Stimulated activated CD4-positive, alpha-beta T cell treated with anti-CD3 and anti-CD28 coated beads, TNF-alpha, amount 100 ng/mL, for 48 hours (primary cell): ENCODE measurements around the gene TSHR.
A peak's percentile ranks its signal among the peaks of the same experiment; 100 is the strongest.

ENCODE experiments used
- DNase-seq, 3 donors: peaks; one replicate each; pipeline ENCODE4 v3.0.0-alpha.2; 2020; ENCODE audit warnings: low read depth in 3 of 3

TSHR gene

DNA sequence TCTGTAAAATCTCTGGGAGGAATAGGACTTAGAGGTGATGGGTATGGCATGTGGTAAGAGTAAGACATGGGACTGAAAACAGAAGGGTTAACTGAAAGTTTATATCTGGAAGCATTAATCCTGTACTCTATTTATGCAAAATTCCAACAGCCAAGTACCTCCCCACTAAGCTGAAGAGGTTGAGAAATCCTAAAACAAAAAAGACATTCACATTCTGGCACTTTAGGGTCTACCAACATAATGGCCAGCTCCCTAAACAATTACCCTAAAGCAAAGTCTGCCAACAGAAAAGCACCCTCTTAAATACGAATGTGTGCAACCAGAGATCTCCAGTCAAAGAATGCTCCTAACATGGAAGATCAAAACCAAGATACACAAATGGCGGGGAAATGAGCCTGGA lies 178.0 kb downstream of the TSHR start:
- DNase-seq = no peak

DNA sequence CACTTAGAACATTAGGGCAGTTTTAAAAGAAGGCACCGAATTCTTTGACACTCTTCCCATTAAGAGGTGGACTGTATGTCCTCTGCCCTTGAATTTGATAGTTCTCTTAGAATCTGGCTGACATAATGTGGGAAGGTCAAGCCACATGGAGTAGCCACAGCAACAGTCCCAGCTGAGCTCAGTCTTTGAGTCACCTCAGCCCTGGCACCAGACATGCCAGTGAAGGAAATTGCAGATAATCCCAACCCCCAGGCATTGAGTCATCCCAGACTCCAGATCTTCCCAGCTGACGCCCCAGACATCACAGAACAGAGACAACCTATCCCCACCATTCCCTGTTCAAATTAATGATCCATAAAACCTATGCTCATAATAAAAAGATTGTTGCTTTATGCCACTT lies 181.9 kb downstream of the TSHR start:
- DNase-seq = no peak

DNA sequence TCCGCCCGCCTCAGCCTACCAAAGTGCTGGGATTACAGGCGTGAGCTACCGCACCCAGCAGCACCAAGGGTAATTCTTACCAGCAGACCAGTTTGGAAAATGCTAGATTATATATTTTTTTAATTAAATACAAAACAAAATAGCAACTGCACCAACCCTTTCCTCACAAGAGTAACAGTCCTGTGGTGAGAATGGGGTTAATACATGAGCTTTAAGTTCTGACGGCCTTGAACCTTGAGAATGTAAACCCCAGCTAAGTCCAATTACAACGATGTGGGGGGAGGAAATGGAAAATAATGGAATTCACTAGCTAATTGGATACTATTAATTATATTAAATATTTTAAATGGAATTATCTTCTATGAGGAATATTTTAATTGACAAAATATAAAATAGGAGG lies 183.0 kb downstream of the TSHR start:
- DNase-seq = no peak

DNA sequence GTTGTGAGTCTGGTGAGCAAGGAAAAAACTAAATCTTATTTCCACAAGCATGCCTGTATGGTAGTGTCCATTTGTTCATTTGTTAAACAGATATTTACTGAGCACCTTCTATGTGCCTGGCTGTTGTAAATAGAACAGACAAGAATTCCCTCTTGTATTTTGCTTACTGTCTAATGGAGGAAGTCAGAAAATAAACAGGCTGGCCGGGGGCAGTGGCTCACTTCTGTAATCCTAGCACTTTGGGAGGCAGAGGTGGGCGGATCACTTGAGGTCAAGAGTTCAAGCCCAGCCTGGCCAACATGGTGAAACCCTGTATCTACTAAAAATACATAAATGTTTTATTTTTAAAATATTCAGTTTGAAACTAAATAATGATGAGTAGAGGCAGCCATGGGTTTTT lies 186.0 kb downstream of the TSHR start:
- DNase-seq = no peak

DNA sequence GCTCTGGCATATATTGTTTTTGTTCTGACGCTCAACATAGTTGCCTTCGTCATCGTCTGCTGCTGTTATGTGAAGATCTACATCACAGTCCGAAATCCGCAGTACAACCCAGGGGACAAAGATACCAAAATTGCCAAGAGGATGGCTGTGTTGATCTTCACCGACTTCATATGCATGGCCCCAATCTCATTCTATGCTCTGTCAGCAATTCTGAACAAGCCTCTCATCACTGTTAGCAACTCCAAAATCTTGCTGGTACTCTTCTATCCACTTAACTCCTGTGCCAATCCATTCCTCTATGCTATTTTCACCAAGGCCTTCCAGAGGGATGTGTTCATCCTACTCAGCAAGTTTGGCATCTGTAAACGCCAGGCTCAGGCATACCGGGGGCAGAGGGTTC lies 188.4 kb downstream of the TSHR start:
- DNase-seq = no peak

DNA sequence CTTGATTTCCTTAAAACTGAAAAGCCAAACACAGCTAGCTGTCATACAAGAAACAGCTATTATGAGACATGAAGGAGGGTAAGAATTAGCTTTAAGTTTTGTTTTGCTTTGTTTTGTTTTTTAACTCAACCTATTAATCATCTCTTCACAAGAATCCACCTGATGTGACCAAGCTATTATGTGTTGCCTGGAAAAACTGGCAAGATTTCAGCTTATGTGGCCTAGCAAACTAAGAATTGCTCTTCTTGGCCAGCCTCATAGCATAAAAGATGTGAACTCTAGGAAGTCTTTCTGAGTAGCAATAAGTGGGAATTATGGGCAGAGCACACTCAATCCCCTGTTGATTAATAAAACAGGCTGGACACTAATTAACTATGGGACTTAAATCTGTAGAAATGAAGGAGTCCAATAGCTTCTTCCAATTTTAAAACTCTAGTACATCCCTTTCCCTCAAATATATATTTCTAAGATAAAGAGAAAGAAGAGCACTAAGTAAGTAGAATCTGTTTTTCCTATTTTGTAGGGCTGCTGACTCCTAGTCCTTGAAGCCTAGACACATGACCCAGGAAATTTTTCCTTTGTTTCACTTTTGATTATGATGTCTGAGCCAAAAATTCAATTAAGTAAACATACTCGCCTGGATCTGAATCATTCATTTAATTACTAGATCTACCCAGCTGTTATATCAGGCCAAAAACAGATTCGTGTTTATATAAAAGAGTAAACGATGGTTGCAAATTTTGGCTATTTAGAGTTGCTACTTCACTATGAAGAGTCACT lies 189.6 kb downstream of the TSHR start:
- no peak for DNase-seq

DNA sequence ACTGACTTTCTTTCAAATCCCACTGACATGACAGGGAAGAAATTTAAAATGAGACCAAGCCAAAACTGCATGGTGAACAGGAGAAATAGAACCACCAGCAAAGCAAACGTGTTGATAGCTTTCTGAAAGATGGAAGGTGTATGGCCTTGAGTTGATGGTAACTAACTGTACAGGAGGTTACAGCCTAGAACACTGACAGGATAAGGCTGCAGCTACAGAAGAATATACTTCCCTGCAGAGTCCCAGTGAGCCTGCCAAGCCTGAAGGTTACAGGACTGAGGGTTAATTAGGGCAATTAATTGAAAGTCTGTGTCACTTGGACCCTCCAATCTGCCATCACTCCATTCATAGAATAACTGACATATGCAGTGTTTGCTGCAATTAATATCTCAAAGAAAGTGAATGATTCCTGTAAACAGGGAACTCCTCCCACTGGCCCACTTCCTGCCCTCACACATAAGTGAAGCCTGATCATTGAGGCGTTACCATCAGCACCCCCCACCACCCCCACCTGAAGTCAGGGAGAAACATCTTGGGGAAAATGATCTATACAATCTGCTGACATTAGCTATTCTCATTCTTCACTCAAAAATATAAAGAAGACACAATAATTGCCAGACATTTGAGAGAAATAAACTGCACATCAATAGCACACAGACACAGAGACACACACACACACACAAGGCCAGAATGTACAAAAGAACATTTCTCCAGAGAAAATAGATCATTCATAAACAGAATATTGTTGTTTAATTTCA lies 191.9 kb downstream of the TSHR start:
- no peak for DNase-seq

DNA sequence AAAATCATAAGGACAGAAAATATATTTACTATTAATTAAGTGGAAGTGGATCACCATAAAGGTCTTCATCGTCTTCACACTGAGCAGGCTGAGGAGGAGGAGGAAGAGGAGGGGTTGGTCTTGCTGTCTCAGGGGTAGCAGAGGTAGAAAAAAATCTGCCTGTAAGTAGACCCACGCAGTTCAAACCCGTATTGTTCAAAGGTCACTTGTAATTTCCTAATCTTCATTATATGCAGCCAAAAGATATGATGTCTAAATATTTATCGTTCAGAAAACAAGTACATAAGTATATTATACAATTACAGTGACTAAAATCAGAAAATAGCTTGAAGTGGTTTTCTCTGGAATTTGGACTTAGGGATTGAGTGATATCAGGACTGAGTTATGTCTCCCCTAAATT lies 193.2 kb downstream of the TSHR start:
- no peak for DNase-seq

DNA sequence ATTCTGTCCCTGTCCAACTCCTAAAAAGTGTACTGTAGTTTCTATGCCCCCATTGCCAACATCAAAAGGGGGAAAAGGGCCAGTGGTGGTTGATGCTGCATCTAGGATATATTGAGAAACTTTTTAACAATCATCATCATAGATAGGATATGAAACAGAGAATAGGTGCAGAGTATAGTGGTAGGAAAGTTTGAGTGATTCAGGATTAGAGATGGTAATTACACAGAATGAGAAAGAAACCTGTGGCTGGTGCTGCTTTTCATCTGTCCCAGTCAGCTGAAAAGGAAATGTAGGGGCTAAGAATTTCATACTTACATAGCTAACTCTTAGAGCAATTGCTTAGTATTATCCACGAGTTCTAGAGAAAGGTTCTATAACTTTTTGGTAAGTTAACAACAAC lies 197.8 kb downstream of the TSHR start:
- DNase-seq = no peak

DNA sequence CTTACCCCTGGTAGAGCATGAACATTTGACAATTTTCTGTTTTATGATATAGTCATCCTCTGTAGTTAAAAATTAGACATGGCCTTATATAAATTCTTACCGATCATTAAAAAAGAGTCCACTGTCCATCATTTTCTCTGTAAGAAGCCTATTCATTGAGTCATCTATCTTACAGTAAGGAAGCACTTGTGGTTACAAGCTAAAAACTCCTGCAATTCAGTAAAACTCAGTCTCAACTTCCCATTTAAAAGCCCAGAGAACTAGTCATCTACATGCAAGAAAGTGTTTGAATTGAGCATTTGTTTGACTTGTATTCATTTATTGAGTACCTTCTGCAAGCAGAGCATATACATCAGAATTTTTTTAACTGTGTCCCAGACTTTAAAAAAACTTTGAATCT lies 202.0 kb downstream of the TSHR start:
- no peak for DNase-seq

DNA sequence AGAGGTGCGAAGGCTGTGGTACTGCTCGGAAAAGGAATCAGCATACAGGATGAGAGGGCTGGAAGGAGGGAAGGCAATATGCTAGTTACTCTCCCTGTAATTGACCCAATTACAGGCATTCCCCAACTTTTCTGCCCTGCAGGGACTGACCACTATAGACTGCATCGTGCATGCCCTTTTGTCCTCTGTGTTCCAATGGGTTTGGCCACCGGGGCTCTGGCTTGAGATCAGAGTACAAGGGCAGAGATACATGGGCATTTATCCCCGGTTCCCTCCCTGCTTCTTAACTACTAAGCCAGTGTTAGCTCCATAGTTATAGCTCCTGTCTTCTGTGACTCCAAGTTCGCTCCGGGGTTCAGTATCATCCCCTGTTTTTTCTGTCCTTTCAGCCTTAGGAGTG lies 205.7 kb downstream of the TSHR start:
- DNase-seq = no peak

DNA sequence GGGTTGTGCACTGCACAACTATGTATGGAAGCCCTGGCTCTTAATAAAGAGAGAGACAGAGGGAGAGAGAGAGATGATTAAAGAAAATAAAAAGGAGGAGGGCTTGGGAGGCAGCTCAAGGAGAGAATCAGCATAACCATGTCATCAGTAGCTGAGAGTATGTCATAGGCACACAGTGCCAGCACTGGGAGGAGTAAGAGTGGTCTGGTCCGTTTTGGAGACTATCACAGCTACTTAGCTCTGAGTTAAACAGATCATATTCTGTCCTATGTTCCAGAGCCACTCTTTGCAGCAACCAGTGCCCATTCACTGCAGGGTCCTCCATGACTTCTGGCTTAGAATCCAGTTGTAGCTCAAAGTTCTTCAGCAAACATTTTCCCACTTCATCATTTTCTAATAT lies 206.3 kb downstream of the TSHR start:
- DNase-seq = no peak

DNA sequence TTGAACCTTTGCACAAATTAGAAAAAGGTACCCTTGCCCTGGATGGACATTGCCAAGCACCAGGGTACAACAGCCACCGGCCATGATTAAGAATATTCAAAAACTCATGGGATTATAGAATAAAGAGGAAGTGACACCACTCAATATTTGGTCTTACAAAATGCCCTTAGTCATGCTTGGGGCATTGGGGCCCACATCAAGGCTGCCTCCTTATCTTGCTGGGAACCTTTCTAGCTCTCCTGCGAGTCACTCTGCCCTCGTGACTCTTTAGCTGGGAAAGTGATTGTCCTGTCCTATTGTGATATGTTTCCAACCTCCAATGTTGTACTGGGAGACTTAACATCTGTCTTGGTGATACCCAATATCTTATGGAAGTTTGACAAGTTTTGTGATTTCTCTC lies 207.5 kb downstream of the TSHR start:
- no peak for DNase-seq

DNA sequence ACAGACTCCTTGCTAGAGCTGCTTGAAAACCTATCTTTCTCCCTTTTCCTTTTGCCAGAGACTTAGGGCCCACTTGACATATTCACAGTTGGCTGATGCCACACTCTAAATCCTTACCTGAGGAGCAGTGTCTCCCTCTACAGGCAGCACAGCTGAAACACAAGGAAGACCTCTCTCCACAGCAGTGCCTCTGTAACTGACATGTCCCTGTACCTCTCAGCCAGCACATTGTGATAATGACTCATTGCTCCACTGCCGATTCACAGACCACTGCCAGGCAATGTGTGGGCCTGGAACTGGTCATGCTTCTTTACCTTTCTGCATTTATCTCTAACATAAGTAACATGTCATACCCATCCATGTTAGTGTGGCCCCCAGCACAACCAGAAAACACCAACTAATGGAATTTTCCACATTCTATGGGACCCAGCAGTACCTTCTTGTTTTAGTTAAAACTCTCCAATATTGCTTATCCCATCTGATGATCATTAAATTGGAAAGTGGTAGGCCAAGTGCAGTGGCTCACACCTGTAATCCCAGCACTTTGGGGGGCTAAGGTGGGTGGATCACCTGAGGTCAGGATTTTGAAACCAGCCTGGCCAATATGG lies 208.8 kb downstream of the TSHR start:
- DNase-seq = peak; percentile 47 to 73 (median 54)

DNA sequence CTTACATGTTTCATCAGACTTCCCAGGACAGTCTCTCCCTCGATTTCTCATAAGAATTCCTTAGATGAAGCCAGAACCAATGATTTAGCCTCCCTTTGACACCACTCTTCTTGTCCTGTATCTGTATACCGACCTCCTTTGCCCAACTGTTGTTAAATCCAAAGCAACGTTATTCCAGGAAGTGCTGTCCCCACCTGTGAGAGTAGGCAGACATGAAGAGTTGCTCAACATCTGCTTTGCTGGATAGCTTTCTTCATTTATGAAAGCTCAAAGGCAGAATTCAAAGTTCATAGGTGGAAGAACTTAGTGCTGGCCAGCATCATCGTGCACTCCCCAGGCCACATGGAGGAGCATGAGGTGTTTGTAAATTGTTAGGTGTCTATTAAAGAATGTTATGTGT lies 209.8 kb downstream of the TSHR start:
- no peak for DNase-seq

DNA sequence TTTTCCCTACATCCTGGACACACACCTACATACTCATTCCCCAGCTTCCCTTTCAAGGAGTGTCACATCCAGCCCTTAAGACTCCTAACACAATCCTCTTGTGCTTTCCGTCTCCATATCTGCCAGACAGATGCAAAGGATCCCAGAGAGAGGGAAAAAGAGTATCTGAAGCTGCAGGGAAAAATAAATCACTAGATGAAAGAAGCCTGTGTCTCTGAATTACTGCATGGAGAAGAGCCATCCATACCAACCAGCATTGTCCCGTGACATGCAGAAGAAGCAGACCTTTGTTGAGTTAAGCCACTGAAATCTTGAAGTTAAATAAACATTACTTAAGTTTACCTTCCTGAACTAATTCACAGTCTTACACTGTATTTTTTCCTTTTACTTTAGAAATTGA lies 210.7 kb downstream of the TSHR start:
- DNase-seq = no peak

DNA sequence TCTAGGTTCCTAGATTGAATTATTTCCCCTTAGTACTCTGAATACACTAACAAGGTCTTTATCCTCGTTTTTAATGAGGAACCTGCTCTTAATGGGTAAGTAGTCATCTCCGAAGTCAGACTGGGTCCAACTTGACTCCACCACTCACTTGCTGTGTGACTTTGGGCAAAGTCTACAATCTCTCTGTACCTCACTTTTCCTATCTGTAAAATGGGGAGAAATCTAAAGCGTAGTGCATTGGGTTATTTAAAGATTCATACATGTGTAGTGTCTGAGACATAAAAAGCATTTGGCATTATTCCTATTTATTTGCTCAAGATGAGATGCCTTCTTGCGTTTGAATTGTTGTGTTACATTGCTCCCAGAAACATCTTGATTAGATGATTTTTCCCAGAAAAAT lies 213.8 kb downstream of the TSHR start:
- no peak for DNase-seq

DNA sequence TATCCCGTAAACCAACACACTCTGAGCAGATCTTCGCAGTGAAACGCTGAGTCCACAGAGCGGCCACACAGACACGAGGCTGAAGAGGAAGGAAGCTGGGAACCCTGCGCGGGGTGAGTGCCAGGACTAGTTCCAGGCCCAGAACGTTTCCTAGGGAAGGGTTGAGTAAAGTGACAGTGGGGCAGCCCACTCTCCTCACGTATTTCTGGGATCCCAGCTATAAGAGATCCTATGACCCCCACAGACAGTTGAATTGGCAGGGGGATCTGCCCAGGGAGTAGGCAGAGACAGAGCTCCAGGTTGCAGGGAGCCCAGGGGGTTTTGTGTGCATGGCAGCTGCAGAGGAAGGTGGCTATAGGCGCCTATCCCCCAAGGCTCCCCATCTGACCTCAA lies 214.3 kb downstream of the TSHR start:
- DNase-seq = no peak

DNA sequence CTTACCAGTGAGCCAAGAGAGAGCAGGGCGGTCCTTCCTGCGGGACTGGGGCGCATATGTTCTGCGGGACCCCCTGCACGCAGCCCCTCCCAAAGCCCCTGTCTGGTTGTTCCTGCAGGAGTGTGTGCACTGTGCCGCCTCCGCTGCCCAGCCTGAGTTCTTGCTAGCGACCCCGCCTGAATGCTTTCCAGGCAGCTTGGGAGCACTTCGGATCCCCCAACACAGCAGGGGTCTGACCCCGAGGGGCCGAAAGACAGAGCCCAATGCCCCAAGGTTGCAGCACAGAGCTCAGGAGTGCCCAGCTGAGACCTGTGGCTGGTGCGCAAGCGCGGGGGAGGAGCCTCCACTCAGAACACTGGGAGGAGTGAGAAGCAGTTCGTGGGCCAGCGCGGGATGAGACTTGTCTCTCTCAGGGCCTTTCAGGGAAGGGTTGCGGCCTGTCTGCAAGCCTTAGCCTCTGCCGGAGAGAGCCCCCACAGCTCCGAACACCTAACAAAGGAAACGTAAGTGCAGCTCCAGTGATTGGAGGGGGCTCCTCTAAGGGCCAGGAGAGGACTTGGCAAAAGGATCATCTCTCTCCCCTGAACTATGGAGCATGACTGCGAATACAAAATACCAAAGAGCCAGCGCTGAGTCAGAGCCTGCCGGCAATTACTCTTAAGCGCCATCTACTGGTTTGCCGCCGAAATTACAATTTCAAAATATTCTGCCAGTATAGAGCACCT lies 214.8 kb downstream of the TSHR start:
- peak; percentile 67 to 81 (median 76) for DNase-seq

DNA sequence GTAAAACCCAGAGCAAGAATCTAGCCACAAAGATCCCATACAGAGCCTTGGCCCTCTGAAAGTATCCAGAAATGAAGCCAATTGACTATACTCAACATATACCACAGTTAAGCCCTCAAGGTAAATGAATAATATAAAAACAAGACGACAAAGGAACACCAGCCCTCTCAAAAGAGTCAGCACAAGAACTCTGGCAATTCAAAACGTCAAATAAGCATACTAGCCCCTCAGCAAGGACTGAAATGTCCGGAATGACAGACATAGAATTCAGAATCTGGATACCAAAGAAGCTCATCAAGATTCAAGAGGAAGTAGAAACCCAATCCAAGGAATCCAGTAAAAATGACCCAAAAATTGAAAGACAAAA lies 215.4 kb downstream of the TSHR start:
- no peak for DNase-seq

DNA sequence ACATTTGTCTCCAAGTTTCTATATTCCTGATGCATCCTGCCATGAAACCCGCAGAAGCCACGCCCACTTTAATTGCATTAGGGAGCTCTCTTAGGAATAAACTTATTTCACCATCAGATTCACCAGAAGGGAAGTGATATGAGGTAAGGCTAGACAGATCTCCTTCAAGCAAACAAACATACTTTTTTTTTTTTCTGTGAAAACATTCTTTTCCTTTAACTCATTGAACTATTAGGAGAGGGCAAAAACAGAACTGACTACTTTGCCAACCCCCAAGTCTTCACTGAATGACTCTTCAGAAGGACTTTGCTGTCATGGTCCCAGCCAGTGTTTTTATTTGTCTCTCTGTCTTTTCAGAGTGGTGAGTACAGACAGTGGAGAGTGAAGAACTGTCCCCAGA lies 216.9 kb downstream of the TSHR start:
- DNase-seq = no peak

DNA sequence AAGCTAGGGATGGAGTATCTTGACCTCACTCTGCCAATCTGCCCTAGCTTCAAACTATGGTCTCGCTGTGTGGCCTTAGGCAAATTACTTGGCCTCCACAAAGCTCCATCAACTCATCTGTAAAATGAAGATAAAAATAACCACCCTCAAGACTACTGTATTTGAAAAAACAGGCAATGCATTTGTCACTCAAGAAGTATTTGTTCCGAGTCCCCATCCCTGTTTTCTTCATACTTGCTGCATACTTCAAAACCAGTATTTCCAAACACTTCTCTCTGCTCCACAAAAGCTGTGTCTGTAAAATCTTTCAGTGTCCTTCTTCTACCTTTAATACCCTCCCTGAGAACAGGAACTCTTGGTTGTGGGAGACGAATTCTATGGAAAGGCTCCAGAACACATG lies 217.5 kb downstream of the TSHR start:
- DNase-seq = no peak

DNA sequence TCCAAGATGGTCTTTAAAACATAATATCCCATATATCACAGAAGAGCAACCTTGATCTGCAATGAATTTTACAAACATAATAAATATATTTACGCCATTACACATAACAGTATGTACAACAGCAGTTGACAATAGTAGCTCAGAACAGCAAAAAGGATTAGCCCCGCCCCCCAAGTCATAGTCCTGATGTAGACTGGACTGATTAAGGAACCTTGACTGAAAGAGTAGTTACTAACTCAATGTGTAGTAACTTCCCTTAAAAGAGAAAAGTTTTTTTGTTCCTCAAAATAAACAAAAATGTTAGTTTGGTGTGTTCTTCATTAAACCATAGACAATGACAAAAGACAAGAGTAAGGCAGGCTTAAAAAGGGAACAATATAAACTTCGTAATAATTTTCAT lies 220.8 kb downstream of the TSHR start:
- no peak for DNase-seq
